HEK293 (cell line): Measurements from ENCODE around the gene DOCK8.

Experiments used
- GLIS1 ChIP-seq: fragments of 450-650 bp; formaldehyde crosslinking; IDR thresholded peaks from 2 replicates; pipeline ENCODE4 v1.5.1; 2016; ENCODE audit warnings: missing biosample characterization, missing genetic modification characterization
- GLIS2 ChIP-seq: fragments of 450-650 bp; formaldehyde crosslinking; IDR thresholded peaks from 2 replicates; pipeline ENCODE4 v1.5.1; 2016; ENCODE audit warnings: missing biosample characterization, missing genetic modification characterization
- OSR2 ChIP-seq: fragments of 450-650 bp; formaldehyde crosslinking; IDR thresholded peaks from 2 replicates; pipeline ENCODE4 v1.5.1; 2016; ENCODE audit warnings: missing biosample characterization, missing genetic modification characterization
- PRDM4 ChIP-seq: fragments of 450-650 bp; formaldehyde crosslinking; IDR thresholded peaks from 2 replicates; pipeline ENCODE4 v1.5.1; 2017; ENCODE audit warnings: missing biosample characterization, missing genetic modification characterization
- REST ChIP-seq: fragments of 450-650 bp; formaldehyde crosslinking; IDR thresholded peaks from 2 replicates; pipeline ENCODE4 v1.5.1; 2016; ENCODE audit warnings: missing biosample characterization, missing genetic modification characterization
- TCF7L2 ChIP-seq: IDR thresholded peaks from 2 replicates; pipeline ENCODE4 v1.6.1; 2011; ENCODE audit warnings: low read depth, mild to moderate bottlenecking, inconsistent platforms, low read length, moderate library complexity, borderline replicate concordance
- TSHZ1 ChIP-seq: fragments of 450-650 bp; formaldehyde crosslinking; IDR thresholded peaks from 2 replicates; pipeline ENCODE4 v1.5.1; 2016; ENCODE audit warnings: missing biosample characterization, missing genetic modification characterization, borderline replicate concordance
- ZBTB48 ChIP-seq: fragments of 450-650 bp; formaldehyde crosslinking; IDR thresholded peaks from 2 replicates; pipeline ENCODE4 v1.5.1; 2016; ENCODE audit warnings: missing biosample characterization, missing genetic modification characterization
- ZBTB49 ChIP-seq: fragments of 450-650 bp; formaldehyde crosslinking; IDR thresholded peaks from 2 replicates; pipeline ENCODE4 v1.5.1; 2016; ENCODE audit warnings: missing biosample characterization, missing genetic modification characterization, low read depth
- ZBTB6 ChIP-seq: fragments of 450-650 bp; formaldehyde crosslinking; IDR thresholded peaks from 2 replicates; pipeline ENCODE4 v1.5.1; 2017; ENCODE audit warnings: missing biosample characterization, missing genetic modification characterization
- ZBTB7A ChIP-seq: fragments of 450-650 bp; formaldehyde crosslinking; IDR thresholded peaks from 2 replicates; pipeline ENCODE4 v1.5.1; 2016; ENCODE audit warnings: low read depth, missing biosample characterization, missing genetic modification characterization
- ZFP3 ChIP-seq: fragments of 450-650 bp; formaldehyde crosslinking; IDR thresholded peaks from 2 replicates; pipeline ENCODE4 v1.5.1; 2016; ENCODE audit warnings: low read depth, missing biosample characterization, missing genetic modification characterization
- ZNF132 ChIP-seq: fragments of 450-650 bp; formaldehyde crosslinking; IDR thresholded peaks from 2 replicates; pipeline ENCODE4 v1.5.1; 2017; ENCODE audit warnings: missing biosample characterization, missing genetic modification characterization, borderline replicate concordance
- ZNF133 ChIP-seq: fragments of 450-650 bp; formaldehyde crosslinking; IDR thresholded peaks from 2 replicates; pipeline ENCODE4 v1.5.1; 2016; ENCODE audit warnings: missing biosample characterization, missing genetic modification characterization
- ZNF223 ChIP-seq: fragments of 450-650 bp; formaldehyde crosslinking; IDR thresholded peaks from 2 replicates; pipeline ENCODE4 v1.5.1; 2016; ENCODE audit warnings: missing biosample characterization, missing genetic modification characterization
- ZNF248 ChIP-seq: fragments of 450-650 bp; formaldehyde crosslinking; IDR thresholded peaks from 2 replicates; pipeline ENCODE4 v1.5.1; 2017; ENCODE audit warnings: missing biosample characterization, missing genetic modification characterization
- ZNF362 ChIP-seq: fragments of 450-650 bp; formaldehyde crosslinking; IDR thresholded peaks from 2 replicates; pipeline ENCODE4 v1.5.1; 2016; ENCODE audit warnings: missing biosample characterization, missing genetic modification characterization
- ZNF398 ChIP-seq: fragments of 450-650 bp; formaldehyde crosslinking; IDR thresholded peaks from 2 replicates; pipeline ENCODE4 v1.5.1; 2017; ENCODE audit warnings: missing biosample characterization, missing genetic modification characterization
- ZNF416 ChIP-seq: fragments of 450-650 bp; formaldehyde crosslinking; IDR thresholded peaks from 2 replicates; pipeline ENCODE4 v1.5.1; 2016; ENCODE audit warnings: missing biosample characterization, missing genetic modification characterization
- ZNF423 ChIP-seq: fragments of 450-650 bp; formaldehyde crosslinking; IDR thresholded peaks from 2 replicates; pipeline ENCODE4 v1.5.1; 2016; ENCODE audit warnings: missing biosample characterization, missing genetic modification characterization
- ZNF48 ChIP-seq: fragments of 450-650 bp; formaldehyde crosslinking; IDR thresholded peaks from 2 replicates; pipeline ENCODE4 v1.5.1; 2016; ENCODE audit warnings: missing biosample characterization, missing genetic modification characterization
- ZNF654 ChIP-seq: fragments of 450-650 bp; formaldehyde crosslinking; IDR thresholded peaks from 2 replicates; pipeline ENCODE4 v1.5.1; 2016; ENCODE audit warnings: low read depth, missing biosample characterization, missing genetic modification characterization
- ZSCAN23 ChIP-seq: fragments of 450-650 bp; formaldehyde crosslinking; IDR thresholded peaks from 2 replicates; pipeline ENCODE4 v1.5.1; 2016; ENCODE audit warnings: missing biosample characterization, missing genetic modification characterization

DOCK8 gene

GRCh38 chr9:214648-215493 lies at the start of gene DOCK8 (continued):
- TF ChIP-seq REST (tag by site-specific recombination) (no peak), ZNF416 (tag by site-specific recombination) (no peak), ZNF132 (tag by site-specific recombination) (no peak), ZBTB48 (no peak), ZNF654 (tag by site-specific recombination) (no peak), ZNF398 (no peak), ZNF223 (tag by site-specific recombination) (no peak), ZNF48 (tag by site-specific recombination) (no peak), TCF7L2 (no peak), ZNF362 (tag by site-specific recombination) (no peak), ZFP3 (tag by site-specific recombination) (no peak), OSR2 (tag by site-specific recombination) (no peak), ZBTB49 (tag by site-specific recombination) (no peak), PRDM4 (tag by site-specific recombination) (0 out of 2 replicates have a peak, but pooled peaks have one; percentile 12), ZNF423 (tag by site-specific recombination) (no peak), GLIS2 (tag by site-specific recombination) (peak; percentile 64), GLIS1 (peak; percentile 70), TSHZ1 (no peak), ZBTB7A (tag by site-specific recombination) (no peak), ZBTB6 (tag by site-specific recombination) (peak; percentile 95), ZSCAN23 (tag by site-specific recombination) (no peak), ZNF133 (tag by site-specific recombination) (no peak), ZNF248 (tag by site-specific recombination) (no peak)
